ENCODE data around the gene CSK. TPM values are rescaled to one million over a fixed set of nuclear protein-coding genes. Genes with fewer than 3 reads are reported as not detected.

CSK gene
- total and polyA plus RNA-seq, 2 donors (not counting 1 experiment from before 2014, with no cell fraction given), result 325 to 651 TPM

GRCh38 chr15:74826921-74827320 lies 45.0 kb downstream of the CSK start:
- peaks cover 7% of the 10 kb centered on the region for H3K4me1 Mint-ChIP-seq
- no peak for ATAC-seq (ENCODE audit: low read depth)

More at GRCh38 chr15:74826921-74827320, 45.0 kb downstream of the CSK start:
- no peak overlapping the region for H3K9ac ChIP-seq (ENCODE audit: low read length)
- WGBS (ENCODE audit: insufficient coverage), result 21% methylated on average over 20 of the region's 21 CpGs
- CTCF ChIA-PET, result interaction anchor here (1.0 to 2.5 kb wide), 5 partner anchors 9 to 127 kb away, joined by 3 to 9 read pairs (median 5); no protein-coding TSS in a partner anchor
- Mint-ChIP-seq H3K27ac (no peak overlapping the region), H3K9me3 (ENCODE audit: insufficient read depth) (no peaks in the 10 kb centered on the region), H3K27me3 (peaks cover 31% of the 10 kb centered on the region), H3K4me3 (no peak overlapping the region)
- no peak for DNase-seq
- H3K27me3 ChIP-seq (replicated peaks in 1 of 4; ENCODE audit: control extremely low read depth in 1 of 4, control insufficient read depth in 3 of 4, insufficient read depth in 4 of 4, low read length in 3 of 4), result peaks cover 0 to 45% (median 17%) of the 10 kb centered on the region in 4 experiments
- H3K4me3 ChIP-seq (ENCODE audit: control extremely low read depth in 1 of 5, extremely low read depth in 1 of 5, insufficient read depth in 1 of 5, low read depth in 2 of 5, low read length in 4 of 5), result no peak overlapping the region
- TF ChIP-seq CTCF (IDR thresholded peaks at IDR 0.05), result no peak
- no peak for TF ChIP-seq EZH2 (IDR thresholded peaks at IDR 0.05; ENCODE audit: borderline replicate concordance, insufficient read depth, low read depth, low read length, poor library complexity, severe bottlenecking)
- peaks cover 1% of the 10 kb centered on the region for H3K79me2 ChIP-seq (ENCODE audit: control insufficient read depth, insufficient read depth, low read length)
- H3K4me2 ChIP-seq (replicated peaks; ENCODE audit: low read depth, low read length, poor library complexity, severe bottlenecking), result no peak overlapping the region
- POLR2A ChIA-PET, result interaction anchor here (0.6 kb wide), 1 partner anchor 53 kb away, joined by 3 read pairs; no protein-coding TSS in a partner anchor
- H3K27ac ChIP-seq (ENCODE audit: low read length in 2 of 2), result no peak overlapping the region
- H2AFZ ChIP-seq (ENCODE audit: insufficient read depth, low read depth, low read length, poor library complexity, severe bottlenecking), result no peak overlapping the region
- H4K20me1 ChIP-seq (ENCODE audit: control insufficient read depth, insufficient read depth, low read length, poor library complexity, severe bottlenecking), result peaks cover 4% of the 10 kb centered on the region
- peaks cover 0 to 22% (median 0%) of the 10 kb centered on the region in 3 donors for H3K9me3 ChIP-seq (ENCODE audit: control extremely low read depth in 1 of 3, control insufficient read depth in 2 of 3, insufficient read depth in 1 of 3, low read length in 2 of 3)
- intact Hi-C loops (cut with micrococcal nuclease), result no loop called here
- H3K4me1 ChIP-seq (ENCODE audit: control insufficient read depth in 2 of 2, insufficient read depth in 2 of 2, low read length in 2 of 2), result peaks cover 6 to 7% of the 10 kb centered on the region in 2 donors
- H3K36me3 ChIP-seq (replicated peaks in 1 of 2; ENCODE audit: control extremely low read depth in 1 of 2, control insufficient read depth in 1 of 2, extremely low read depth in 1 of 2, insufficient read depth in 2 of 2, low read length in 1 of 2), result no peaks in the 10 kb centered on the region

Measured in B cell (primary cell).